Stimulated activated naive CD8-positive, alpha-beta T cell treated with anti-CD3 and anti-CD28 coated beads, Interleukin-15, Interleukin-2, amounts not matched to agents 100 ng/mL and 50 ng/mL, for 24 hours (primary cell): ENCODE data around the gene HMOX2.
A peak's percentile ranks its signal among the peaks of the same experiment; 100 is the strongest.

ENCODE experiments used
- H3K27ac Mint-ChIP-seq: one replicate; pipeline ENCODE4 v1.8.0; 2021; ENCODE audit warnings: mild to moderate bottlenecking, mixed read lengths
- H3K27me3 Mint-ChIP-seq: one replicate; pipeline ENCODE4 v1.8.0; 2021; ENCODE audit warnings: mixed read lengths
- H3K36me3 Mint-ChIP-seq: one replicate; pipeline ENCODE4 v1.8.0; 2021; ENCODE audit warnings: low read depth, mixed read lengths
- H3K4me1 Mint-ChIP-seq: one replicate; pipeline ENCODE4 v1.8.0; 2021; ENCODE audit warnings: low read depth, mixed read lengths
- H3K4me3 Mint-ChIP-seq: one replicate; pipeline ENCODE4 v1.8.0; 2021; ENCODE audit warnings: mild to moderate bottlenecking, mixed read lengths
- H3K9me3 Mint-ChIP-seq: one replicate; pipeline ENCODE4 v1.8.0; 2021; ENCODE audit warnings: mixed read lengths

The HMOX2 gene

DNA sequence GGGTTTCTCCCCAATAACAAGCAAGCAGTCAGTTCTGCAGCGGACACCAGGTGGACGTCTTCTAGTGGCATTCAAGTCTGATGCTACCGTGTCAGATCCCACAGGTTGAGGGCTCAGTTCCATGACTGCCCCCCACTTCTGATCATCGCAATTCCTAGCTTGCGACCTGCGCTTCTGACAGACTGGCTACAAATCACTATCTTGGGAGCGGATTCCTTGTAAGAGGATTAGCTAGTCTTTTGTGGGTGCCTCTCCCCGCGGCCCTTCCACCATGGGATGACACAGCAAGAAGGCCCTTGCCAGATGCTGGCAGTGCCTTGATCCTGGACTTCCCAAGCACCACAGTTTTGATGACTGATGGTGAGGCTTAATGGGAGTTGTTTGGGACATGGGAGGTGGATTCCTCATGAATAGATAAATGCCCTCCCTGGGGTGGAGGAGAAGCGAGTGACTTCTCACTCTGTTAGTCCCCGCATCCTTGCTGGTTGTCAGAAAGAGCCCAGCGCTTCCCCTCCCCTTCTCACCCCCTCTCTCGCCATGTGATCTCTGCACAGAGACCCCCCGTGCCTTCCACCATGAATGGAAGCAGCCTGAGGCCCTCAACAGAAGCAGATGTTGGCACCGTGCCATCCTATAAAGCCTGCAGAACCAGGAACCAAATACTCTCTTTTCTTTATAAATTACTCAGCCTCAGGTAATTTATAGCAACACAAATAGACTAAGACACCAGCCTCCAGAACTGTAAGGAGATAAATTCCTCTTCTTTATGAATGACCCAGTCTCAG lies 43.3 kb downstream of the HMOX2 start:
- Mint-ChIP-seq H3K36me3 (peaks cover 7% of the 10 kb centered on the region), H3K9me3 (no peaks in the 10 kb centered on the region), H3K27me3 (no peaks in the 10 kb centered on the region), H3K27ac (no peak overlapping the region), H3K4me1 (peaks cover 34% of the 10 kb centered on the region), H3K4me3 (no peak overlapping the region)

DNA sequence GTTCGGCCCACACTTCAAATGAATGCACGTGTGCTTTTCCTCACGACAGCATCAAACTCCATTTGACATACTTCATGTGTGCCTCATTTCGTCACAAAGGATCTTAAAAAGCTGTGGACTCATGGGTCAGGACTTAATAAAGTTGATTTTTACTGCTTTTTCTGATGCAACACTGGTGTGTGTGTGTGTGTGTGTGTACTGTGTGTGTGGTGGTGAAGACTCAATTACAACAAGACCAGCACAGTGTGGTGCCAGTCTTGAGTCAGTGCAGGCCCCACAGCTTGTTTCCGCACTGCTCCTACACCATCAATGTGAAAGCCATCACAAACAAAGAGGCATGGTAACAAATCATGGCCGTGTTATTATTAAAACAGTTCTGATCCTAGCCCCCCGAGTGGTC lies 44.7 kb downstream of the HMOX2 start:
- Mint-ChIP-seq H3K9me3 (no peaks in the 10 kb centered on the region), H3K4me3 (no peak overlapping the region), H3K27me3 (no peaks in the 10 kb centered on the region), H3K4me1 (peaks cover 23% of the 10 kb centered on the region), H3K27ac (no peak overlapping the region), H3K36me3 (peaks cover 7% of the 10 kb centered on the region)

DNA sequence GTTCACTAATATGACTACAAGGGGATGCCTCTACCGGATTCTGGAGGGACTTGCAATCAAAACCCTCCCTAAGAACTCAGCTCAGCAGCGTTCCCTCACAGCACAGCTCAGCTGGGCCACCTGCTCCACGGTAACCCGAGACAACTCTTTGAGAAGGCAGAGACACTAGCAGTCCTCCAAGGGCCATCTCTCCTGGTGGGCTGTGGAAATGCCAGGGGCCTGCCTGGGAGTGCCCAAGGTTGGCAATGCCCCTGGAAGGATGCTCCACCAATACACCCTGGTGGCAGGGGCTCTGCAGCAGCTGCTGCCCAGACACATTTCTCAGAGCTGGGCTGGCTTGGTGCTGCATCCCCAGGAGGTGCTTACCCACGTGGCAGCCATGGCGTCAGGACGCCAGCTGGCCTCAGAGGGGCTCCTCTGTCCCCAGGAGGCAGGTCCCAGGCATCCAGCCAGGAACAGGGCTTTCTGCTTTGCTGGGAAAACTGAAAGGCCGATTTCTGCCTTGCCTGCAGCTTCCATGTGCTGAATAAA lies 45.9 kb downstream of the HMOX2 start:
- H3K27me3 Mint-ChIP-seq = no peaks in the 10 kb centered on the region

DNA sequence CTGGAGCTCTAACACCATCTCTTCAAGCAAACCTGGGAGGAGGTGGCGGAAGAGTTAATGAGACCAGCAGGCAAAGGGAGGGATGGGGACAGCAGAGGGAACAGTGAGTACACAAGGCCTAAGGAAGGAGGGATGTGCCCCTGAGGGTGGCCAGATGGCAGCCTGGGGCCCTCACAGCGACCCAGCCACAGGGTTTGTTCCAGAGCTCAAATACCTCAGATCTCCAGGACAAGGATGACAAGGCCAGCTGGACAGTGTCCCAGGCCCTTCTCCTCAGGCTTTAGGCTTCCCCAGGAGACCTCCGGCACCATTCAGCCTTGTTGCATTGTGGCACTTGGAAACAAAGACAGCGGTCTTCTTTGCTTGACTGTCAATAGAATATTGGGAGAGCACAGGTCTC lies 47.5 kb downstream of the HMOX2 start:
- no peaks in the 10 kb centered on the region for H3K27me3 Mint-ChIP-seq
- no peak overlapping the region for H3K4me3 Mint-ChIP-seq
- H3K27ac Mint-ChIP-seq = no peak overlapping the region
- peaks cover 31% of the 10 kb centered on the region for H3K4me1 Mint-ChIP-seq
- peaks cover 7% of the 10 kb centered on the region for H3K36me3 Mint-ChIP-seq
- no peaks in the 10 kb centered on the region for H3K9me3 Mint-ChIP-seq

More for the DNA sequence above, 45.9 kb downstream of the HMOX2 start:
- Mint-ChIP-seq H3K4me1 (peaks cover 20% of the 10 kb centered on the region), H3K27ac (no peak overlapping the region), H3K36me3 (peaks cover 7% of the 10 kb centered on the region), H3K9me3 (no peaks in the 10 kb centered on the region), H3K4me3 (no peak overlapping the region)

DNA sequence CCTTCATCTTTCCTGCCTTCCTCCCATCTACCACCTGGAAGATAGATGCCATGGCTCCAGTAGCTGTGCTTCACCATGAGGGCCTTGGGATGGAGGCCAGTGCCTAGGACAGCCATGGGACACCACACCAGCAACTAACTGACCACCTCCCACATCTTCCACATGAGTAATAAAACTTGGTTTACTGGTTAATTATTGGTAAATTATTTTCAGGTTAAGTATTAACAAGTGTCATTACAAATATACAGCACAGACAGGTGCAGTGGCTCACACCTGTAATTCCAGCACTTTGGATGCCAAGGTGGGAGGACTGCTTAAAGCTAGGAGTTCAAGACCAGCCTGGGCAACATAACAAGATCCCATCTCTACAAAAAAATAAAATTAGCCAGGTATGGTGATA lies 48.4 kb downstream of the HMOX2 start:
- Mint-ChIP-seq H3K4me1 (peaks cover 39% of the 10 kb centered on the region), H3K27me3 (no peaks in the 10 kb centered on the region), H3K27ac (no peak overlapping the region), H3K9me3 (no peaks in the 10 kb centered on the region), H3K36me3 (peaks cover 7% of the 10 kb centered on the region), H3K4me3 (no peak overlapping the region)

DNA sequence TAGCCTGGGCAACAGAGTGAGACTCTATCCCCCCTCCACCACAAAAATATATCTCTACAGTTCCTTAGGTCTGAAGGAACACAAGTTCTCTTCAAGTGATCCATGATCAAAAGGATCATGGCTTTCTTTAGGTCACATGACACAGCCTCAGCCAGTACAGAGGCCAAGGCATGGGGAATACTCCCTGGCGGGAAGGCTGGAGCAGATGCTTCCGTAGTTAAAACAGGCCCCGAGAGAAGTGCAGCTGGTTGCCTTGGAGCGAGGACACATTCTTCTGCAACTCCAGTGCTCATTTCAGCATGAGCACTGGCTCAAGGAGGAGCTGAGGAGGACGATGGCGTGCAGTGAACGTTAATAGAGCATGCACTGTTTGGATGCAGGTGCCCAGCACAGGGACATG lies 48.9 kb downstream of the HMOX2 start:
- Mint-ChIP-seq H3K4me3 (no peak overlapping the region), H3K27me3 (no peaks in the 10 kb centered on the region), H3K4me1 (peaks cover 44% of the 10 kb centered on the region), H3K27ac (no peak overlapping the region), H3K9me3 (no peaks in the 10 kb centered on the region), H3K36me3 (peaks cover 7% of the 10 kb centered on the region)

DNA sequence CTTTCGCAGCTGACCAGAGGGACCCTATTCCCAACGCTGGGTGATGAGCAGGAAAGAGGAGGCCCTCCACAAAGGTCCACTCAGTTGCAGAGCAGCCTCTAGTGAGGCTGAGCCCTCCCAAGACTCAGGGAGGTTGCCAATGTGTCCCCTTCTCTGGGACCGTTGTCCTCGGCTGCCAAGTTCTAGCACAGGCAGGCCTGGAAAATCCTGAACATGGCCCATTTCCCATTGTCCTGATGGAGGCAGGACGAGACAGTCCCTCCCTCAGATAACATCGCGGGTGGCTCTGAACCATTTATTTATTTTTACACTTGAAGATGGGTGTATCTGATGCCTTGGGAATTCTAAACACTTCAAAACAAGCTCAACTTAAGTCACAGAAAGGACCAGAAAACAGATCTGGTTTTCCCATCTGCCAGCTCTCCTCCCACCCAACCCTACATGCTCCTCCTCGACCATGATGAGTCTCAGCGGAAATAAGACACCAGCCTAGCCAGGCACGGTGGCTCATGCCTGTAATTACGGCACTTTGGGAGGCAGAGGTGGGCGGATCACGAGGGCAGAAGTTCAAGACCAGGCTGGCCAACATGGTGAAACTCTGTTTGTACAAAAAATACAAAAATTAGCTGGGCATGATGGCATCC lies 49.6 kb downstream of the HMOX2 start:
- Mint-ChIP-seq H3K4me1 (peaks cover 51% of the 10 kb centered on the region), H3K4me3 (no peak overlapping the region), H3K36me3 (peaks cover 7% of the 10 kb centered on the region), H3K27me3 (no peaks in the 10 kb centered on the region), H3K9me3 (no peaks in the 10 kb centered on the region), H3K27ac (no peak overlapping the region)

DNA sequence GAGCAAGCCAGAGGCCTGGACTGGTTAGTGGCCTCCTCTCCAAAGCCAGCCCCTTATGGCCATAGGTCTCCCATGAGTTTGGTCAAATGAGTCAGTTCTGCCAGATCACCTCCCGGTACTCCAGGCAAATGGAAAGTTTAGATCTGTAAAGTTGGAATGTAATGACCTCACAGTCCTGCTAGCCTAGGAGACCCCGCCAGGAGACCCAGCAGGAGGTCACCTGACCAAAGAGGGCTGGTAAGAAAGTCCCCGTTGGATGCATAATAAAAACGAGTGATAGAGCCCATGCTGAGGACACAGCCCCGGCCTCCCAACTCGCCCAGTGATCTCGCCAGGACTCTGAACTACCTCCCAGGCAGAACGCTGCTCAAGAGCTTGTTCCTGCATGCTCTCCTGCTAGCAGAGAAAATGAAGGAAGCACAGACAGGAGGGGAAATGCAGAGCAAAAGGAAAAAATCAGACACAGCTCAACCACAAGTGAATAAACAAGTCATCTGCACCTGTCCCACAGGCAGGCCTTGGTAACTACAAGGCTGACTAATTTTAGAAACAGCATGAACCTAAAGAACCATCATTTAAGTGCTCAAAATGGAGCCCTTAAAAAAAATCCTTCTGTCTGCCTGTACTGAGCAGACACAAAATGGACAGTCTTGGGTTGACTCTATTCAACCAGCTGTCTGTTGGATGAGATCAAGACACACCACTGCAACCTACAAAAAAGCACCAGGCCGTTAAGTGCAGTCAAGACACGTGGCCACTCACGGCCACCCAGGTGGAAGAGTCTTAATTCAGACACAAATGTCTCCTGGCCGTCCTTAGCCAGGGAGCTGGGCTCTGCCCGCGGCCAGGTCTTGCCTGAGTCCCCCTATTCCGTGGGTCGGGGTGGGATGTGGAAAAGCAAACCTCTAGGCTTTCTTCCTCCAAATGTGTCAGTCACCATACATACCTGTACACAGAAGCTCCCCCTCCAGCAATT lies 53.2 kb downstream of the HMOX2 start:
- Mint-ChIP-seq H3K4me1 (peaks cover 52% of the 10 kb centered on the region), H3K27me3 (no peaks in the 10 kb centered on the region), H3K4me3 (peak overlapping the region; percentile 69), H3K27ac (peak overlapping the region; percentile 95), H3K9me3 (no peaks in the 10 kb centered on the region), H3K36me3 (peaks cover 17% of the 10 kb centered on the region)

DNA sequence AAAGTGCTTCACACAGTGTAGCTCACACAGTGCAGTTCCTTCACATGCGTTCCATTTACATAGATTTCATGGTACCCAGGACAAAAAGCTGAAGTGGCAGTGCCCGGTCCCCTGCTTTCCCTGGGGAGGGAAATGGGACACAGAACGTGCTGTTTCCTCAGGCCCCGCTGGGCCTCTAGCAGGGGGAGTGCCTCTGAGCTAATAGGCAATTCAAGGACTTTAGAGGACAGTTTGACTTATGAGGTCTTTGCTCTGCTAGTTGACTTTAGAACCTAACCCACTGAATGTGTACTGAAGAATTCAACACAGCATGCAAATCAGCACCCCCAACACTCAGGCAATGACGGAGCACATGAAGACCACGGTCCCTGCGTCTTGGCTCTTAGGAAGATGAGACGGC lies 55.6 kb downstream of the HMOX2 start:
- Mint-ChIP-seq H3K4me1 (peaks cover 67% of the 10 kb centered on the region), H3K27ac (no peak overlapping the region), H3K4me3 (no peak overlapping the region), H3K36me3 (peaks cover 24% of the 10 kb centered on the region), H3K9me3 (no peaks in the 10 kb centered on the region), H3K27me3 (no peaks in the 10 kb centered on the region)

DNA sequence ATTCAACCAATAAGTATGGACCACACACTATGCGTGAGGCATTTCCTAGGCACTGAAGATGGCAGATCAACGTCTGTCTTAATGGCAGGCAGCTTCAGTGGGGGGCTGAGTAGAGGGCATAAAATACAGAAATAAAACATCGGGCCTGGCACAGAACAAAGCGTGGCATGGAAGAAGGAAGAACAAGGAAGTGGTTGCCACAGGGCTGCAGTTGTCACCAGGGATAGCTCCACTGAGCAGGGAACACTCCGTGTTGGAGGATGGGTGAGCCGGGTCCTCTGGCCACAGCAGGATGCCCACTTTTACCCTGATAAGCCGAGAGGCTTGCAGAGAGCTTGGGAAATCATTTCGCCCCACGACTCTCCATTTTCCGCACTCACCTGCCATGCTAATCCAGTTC lies 56.0 kb downstream of the HMOX2 start:
- Mint-ChIP-seq H3K9me3 (no peaks in the 10 kb centered on the region), H3K36me3 (peaks cover 24% of the 10 kb centered on the region), H3K4me1 (peaks cover 67% of the 10 kb centered on the region), H3K27ac (no peak overlapping the region), H3K27me3 (no peaks in the 10 kb centered on the region), H3K4me3 (no peak overlapping the region)

DNA sequence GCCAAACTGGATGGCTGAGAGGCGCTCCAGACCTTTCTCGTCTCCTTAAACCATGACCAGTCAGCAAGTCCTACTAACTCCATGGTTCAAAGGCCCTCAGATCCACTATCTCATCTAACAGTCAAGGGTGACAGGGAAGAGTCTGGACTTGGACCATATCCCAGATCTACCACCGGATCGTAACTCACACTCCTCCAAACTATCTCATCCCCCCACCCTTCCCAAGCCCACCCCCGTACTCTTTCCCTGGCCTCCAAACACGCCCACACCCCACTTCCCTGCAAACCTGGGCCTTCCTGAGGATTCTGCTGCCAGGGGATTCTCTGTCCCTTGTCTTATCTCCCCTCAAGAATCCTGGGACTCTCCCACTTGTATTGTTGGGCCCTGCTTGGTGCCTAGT lies 57.3 kb downstream of the HMOX2 start:
- peaks cover 60% of the 10 kb centered on the region for H3K4me1 Mint-ChIP-seq
- no peaks in the 10 kb centered on the region for H3K27me3 Mint-ChIP-seq
- no peak overlapping the region for H3K27ac Mint-ChIP-seq
- H3K4me3 Mint-ChIP-seq = no peak overlapping the region
- H3K36me3 Mint-ChIP-seq = peaks cover 24% of the 10 kb centered on the region
- H3K9me3 Mint-ChIP-seq = no peaks in the 10 kb centered on the region

DNA sequence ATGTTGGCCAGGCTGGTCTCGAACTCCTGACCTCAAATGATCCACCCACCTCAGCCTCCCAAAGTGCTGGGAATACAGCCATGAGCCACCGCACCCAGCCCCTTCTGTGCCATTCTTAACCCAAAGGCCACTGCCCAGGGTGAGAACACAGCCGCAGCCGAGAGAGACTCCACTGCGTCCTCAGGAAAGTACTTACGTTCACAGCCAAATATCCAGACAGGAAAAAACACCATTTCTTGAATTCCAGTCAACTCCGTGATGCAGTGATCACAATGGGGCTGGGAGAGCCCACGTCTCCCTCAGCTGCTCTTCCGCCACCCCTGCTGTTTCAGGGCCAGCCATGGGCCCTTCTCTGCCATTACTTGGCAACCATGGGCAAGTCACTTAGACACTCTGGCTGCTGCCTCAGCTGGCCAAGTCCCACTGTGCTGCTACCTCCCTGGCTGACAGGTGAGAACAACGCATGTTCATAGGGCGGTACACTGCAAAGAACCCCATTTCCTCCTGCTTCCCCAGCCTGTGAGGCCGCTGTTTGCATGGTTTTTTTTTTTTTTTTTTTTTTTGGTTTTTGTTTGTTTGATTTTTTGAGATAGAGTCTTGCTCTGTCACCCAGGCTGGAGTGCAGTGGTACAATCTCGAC lies 58.1 kb downstream of the HMOX2 start:
- Mint-ChIP-seq H3K9me3 (no peaks in the 10 kb centered on the region), H3K4me1 (peaks cover 58% of the 10 kb centered on the region), H3K27me3 (no peaks in the 10 kb centered on the region), H3K36me3 (peaks cover 24% of the 10 kb centered on the region), H3K27ac (no peak overlapping the region), H3K4me3 (no peak overlapping the region)

DNA sequence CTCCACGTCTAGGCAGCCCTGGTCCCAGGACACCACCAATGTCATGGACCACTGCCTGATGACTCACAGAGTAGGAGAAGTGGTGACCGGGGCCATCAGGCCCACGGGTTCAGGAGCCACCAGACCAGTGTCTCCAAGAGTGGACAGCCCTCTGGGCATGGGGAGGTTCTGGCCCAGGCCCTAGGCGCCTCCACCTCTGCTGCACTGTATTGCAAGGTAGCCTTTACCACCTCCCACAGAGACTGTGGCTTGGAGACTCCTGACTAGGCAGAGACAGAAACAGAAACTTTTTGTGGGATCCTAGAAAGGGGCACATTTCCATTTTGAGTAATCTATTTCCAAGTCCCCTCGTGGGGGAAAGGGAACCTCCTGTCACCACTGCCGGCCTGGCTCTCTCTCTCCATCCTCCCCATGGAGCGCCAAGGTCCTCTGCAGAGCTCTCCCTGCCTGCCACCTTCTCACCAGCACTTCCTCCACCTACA lies 59.5 kb downstream of the HMOX2 start:
- H3K27ac Mint-ChIP-seq = peak overlapping the region; percentile 66
- H3K4me1 Mint-ChIP-seq = peaks cover 44% of the 10 kb centered on the region
- no peaks in the 10 kb centered on the region for H3K27me3 Mint-ChIP-seq
- peaks cover 30% of the 10 kb centered on the region for H3K36me3 Mint-ChIP-seq
- H3K4me3 Mint-ChIP-seq = peak overlapping the region; percentile 45
- H3K9me3 Mint-ChIP-seq = peaks cover 4% of the 10 kb centered on the region

DNA sequence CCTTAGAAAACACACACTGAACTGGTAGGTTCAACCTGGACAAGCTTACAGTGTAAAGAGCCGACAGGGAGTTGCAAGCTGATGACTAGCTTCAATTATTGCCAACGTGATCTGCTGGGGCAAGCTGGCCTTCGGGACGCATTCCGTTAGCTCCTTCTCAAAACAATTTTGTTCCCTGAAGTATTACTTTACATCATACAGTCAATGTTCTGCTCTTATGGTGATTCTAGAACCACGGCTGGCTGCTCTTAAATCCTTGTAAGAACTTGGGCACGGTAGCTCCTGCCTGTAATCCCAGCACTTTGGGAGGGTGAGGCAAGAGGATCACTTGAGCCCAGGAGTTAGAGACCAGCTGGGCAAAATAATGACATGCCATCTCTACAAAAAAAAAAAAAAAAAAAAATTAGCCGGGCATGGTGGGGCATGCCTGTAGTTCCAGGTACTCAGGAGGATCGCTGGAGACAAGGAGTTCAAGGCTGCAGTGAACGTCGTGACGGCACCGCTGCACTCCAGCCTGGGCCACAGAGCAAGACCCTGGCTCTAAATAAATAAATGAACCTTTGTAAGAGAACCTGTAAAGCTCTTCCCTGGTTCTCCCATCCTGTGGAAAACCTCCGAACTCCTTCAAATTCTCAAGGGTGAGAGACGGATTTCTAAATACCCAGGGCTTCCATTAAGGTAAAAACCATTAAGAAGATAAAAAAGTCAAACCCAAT lies 60.4 kb downstream of the HMOX2 start:
- Mint-ChIP-seq H3K27me3 (no peaks in the 10 kb centered on the region), H3K36me3 (peaks cover 27% of the 10 kb centered on the region), H3K9me3 (peaks cover 4% of the 10 kb centered on the region), H3K4me1 (peaks cover 43% of the 10 kb centered on the region), H3K27ac (peak overlapping the region; percentile 66), H3K4me3 (peak overlapping the region; percentile 73)
